GM19240 (cell line): ENCODE measurements around the gene RASL11A.
"Not testable (repeated sequence)": the region's sequence is repeated elsewhere in the genome, so short reads cannot be mapped to it uniquely, and the experiment has no call there.

Source experiments
- DNase-seq: peaks from one replicate; pipeline ENCODE4 v3.0.0; 2011; ENCODE audit warnings: low spot score; ENCODE audit not compliant: insufficient read length

The RASL11A gene

DNA sequence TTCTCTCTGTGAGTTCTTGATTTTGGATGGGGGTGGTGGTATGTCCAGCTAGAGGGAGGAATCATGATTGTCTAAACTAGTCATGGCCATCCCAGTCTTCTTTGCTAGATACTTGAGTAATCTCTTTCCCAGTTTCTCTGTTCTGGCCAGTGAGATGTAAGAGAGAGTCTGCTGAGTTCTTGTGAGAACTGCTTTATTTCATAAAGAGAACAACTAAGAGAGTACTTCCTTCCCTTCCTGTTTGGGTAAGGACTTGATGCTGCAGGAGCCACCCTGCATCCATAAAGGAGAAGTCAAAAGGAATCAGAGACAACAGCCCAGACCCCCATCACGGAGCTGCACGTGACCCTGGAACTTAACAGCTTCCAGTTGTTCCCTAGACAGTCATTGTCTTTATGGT, 3.0 kb upstream of the RASL11A start:
- no peak for DNase-seq

DNA sequence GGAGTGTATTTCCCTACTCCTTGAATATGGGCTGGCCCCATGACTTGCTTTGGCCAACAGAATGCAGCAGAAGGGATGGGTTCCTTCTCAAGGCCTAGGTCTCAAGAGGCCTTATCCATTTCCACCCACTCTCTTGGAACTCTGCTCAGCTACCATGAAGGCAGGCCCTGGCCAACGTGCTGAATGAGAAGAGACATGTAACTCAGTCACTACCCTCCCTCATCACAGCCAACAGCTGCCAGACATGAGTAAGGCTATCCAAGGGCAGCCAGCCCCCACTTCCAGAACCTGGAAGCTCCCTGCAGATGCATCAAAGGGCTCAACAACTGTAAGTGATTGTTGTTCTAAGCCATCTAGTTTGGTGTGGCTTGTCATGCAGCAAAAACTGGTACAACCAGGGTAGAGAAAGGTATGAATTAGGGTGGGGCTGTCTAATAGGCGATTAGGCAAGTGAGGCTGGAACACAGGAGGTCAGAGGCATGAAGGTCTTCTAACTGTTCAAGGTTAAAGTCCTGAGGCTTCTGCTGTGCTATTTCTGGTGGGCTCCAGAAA, 1.4 kb upstream of the RASL11A start:
- no peak for DNase-seq

DNA sequence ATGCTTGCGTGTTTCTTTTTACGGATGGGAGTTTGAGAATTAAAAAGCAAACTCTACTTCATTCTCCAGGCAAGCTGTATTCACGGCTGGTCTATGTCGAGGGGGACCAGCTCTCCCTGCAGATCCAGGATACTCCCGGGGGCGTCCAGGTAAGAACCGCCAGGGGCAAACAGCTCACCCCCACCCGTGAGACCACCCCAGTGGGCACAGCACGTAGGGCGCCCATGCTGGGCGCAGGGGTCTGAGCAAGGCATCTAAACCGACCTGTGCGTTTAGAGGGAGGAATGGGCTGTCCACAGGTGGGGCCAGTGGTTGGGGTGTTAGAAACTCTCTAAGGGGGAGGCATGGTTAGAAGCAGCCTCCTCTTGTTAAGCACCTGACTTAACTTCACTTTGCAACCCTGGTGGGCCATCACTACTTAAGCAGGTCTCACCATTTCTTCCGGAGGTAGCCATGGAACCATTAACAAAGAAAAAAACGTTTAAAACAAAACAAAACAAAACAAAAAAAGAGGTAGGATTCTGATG, 1.0 kb downstream of the RASL11A start:
- no peak for DNase-seq

GRCh38 chr13:27273658-27274425, 3.2 kb downstream of the RASL11A start:
- DNase-seq: no peak

GRCh38 chr13:27274631-27275030, 4.0 kb downstream of the RASL11A start:
- no peak for DNase-seq

- no peak for DNase-seq
Observed at GRCh38 chr13:27276188-27276587, 5.6 kb downstream of the RASL11A start.

GRCh38 chr13:27279506-27279905, 8.9 kb downstream of the RASL11A start:
- DNase-seq: no peak

- DNase-seq: no peak
Observed at GRCh38 chr13:27280009-27280656, 9.5 kb downstream of the RASL11A start.

DNA sequence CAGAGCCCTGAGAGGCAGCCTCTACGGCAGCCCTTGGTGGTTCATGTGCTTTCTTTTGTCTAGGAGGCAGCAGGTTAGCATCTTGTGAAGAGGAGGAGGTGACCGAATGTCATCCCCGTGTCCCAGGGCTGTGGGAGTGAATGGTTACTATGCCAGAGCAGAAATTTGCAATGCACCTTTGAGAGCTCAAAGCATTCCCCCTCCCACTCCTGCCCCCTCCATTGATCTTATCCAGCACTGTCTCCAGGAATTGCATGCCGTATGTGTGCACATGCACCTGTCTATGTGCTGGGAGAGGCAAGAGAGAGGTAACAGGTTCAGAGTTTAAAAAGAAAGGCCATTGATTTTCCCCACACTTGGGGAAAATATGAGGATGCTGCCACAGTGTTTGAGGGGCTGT, 10.2 kb downstream of the RASL11A start:
- DNase-seq: no peak

DNA sequence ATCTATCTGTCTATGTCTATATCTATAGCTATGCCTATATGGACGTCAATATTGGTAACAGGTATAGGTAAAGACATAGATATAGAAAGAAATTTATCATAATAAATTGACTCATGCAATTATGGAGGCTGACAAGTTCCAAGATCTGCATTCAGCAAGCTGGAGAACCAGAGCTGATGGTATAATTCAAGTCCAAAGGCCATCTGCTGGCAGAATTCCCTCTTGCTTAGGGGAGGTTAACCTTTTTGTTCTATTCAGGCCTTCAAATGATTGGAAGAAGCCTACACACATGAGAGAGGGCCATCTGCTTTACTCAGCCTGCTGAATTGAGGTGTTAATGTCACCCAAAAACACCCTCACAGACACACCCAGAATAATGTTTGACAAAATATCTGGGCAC, 10.8 kb downstream of the RASL11A start:
- no peak for DNase-seq

DNA sequence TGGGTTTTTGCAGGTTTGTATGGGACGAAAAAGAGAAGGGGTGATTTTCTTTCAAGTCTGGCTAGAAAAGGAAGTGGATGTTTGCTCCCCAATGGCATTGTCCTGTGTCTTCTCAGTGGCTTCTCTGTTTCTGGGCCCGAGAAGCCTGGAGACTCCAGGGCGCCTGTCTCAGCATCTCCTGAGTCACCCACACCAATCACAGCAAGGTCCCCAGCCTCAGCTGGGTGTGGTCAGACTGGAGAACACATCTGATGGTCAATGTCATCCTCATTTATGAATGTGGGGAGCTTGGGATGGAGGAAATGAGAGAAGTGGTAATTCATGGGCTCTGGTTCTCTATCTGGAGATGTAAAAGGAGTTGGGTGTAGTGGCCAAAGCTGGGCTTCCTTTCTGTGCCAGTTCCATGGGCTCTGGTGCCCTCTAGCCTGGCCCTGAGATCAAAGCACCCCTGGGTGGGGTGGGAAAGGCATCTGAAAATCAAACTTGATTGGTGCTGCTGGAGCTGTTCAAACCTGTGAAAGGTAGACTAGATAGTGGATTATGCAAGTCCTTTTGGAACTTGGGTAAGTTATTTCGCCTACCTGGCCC, 13.4 kb downstream of the RASL11A start:
- DNase-seq: no peak

DNA sequence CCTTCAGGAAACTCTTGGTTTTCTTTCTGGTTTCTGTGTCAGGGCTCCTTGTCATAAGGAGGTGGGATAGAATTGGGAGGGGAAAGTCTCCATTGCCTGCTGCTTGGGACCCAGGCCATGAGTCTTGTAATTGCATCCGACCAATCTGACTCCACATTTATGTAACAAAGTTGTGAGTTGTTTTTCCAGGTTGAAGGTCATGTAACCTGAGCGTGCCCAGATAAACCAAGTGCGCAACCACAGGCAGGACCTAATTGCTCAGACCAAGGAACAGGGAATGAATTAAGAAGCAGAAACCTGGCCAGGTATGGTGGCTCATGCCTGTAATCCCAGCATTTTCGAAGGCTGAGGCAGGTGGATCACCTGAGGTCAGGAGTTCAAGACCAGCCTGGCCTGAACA, 17.8 kb downstream of the RASL11A start:
- DNase-seq: no peak

GRCh38 chr13:27289011-27289665, 18.5 kb downstream of the RASL11A start:
- no peak for DNase-seq

- DNase-seq: no peak
Observed at GRCh38 chr13:27290715-27291114, 20.1 kb downstream of the RASL11A start.

DNA sequence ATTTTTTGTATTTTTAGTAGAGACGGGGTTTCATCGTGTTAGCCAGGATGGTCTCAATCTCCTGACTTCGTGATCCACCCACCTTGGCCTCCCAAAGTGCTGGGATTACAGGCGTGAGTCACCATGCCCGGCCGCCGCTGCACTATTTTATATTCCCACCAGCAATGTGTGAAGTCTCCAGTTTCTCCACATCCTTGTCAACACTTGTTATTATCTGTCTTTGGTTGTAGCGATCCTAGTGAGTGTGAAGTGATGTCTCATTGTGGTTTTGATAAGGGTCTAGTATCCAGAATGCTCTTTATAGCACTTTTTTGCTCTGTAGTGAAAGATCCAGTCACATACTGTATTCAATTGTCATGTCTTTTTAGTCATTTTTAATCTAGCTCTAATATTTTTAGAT, 21.3 kb downstream of the RASL11A start:
- DNase-seq: not testable (repeated sequence)

DNA sequence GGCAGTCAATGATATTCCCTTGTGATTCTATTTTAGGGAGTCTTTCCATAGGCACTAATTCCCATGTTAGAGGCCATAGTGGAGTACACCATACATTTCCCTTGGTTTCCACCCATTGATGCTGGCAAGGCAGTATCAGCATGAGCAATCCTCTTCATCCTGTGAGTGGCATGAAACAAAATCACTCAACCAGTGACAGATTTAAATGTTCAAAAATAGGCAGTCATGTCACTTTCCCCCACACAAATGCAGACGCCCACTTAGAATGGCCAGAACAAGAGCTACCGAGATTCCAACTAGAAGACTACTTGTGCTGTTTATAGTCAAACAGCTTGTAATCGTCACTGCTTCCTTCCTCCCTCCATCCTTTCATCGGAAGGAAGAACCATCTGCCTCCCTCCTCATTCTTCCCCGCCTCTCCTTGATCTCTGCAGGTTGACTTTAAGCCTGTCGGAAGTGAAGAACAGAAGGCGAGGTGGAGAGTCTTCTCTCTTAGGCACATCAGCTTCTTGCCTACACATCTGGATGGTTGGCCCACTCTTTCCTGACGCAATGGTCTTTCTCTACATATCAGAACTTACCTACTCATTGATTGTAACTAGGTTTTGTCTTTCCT, 22.6 kb downstream of the RASL11A start:
- no peak for DNase-seq

GRCh38 chr13:27293873-27294515, 23.4 kb downstream of the RASL11A start:
- DNase-seq: no peak

DNA sequence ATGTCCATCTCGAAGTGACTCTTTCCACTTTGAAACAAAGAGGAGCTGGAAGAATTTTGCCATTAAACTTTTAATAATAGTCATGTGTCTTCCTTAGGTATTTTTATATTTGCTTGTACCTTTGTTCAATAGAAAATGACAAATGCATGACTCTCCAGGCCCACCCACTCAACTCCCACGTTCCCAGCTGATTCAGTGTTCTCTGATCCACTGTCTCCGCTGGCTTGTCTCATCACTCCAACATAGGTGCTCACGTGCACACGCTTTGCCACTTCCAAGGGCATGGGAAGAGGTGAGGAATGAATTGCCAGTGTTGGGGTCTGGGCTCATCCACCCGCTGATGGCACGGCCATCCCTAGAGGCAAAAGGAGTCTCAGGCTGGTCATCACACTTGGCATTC, 24.5 kb downstream of the RASL11A start:
- DNase-seq: no peak

GRCh38 chr13:27295660-27296059, 25.0 kb downstream of the RASL11A start:
- no peak for DNase-seq

- DNase-seq: no peak
Observed at GRCh38 chr13:27296496-27296895, 25.9 kb downstream of the RASL11A start.

DNA sequence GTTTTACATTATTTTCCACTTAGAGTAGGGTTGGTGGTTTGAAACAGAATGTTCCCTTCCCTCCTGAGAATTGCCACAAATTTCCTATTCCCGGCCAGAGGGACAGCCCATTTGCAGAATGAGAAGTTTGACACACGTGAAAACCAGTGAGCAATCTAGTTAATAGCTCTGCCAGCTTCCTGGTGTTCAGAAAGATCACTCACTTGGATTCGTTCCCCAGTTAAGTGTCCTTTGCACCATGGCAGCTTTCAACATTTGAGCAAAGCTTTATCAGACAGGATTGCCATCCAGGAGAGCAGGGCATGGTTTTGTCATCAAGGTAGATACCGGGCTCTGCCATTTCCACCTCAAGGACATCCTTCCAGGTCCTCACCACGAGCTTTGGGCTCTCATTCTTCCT, 28.2 kb downstream of the RASL11A start:
- DNase-seq: no peak
